ENCODE results near the gene ASMTL. TPM values are rescaled to one million over a fixed set of nuclear protein-coding genes. Genes with fewer than 3 reads are reported as not detected.
"Not testable (repeated sequence)": the region's sequence is repeated elsewhere in the genome, so short reads cannot be mapped to it uniquely, and the experiment has no call there.

ASMTL gene
- polyA plus RNA-seq, 3 donors, result 36.6 to 54.7 (median 49.3) TPM

DNA sequence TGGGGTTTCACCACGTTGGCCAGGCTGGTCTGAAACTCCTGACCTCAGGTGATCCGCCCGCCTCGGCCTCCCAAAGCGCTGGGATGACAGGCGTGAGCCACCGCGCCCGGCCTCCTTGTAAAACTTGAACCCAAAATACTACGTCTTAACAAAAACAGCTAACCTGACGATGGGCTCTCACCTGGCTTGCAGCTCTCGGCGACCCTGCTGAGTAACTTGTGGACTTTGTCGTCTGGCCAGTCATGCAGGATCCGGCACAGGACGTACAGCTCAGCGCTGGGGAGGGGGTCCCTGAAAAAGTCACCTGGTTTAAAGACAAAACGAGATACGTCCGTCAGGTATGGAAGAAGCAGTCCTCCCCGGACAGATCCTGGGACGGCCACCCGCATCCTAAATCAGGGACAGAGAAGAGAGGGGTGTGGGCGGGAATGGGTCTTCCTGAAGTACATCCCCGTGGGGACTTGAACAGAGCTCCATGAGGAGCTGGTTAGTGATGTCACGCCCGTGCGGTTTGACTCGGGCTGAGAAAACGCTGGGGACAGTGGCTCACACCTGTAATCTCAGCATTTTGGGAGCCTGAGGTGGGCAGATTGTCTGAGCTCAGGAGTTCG, 40.1 kb downstream of the ASMTL start:
- no peak for DNase-seq

DNA sequence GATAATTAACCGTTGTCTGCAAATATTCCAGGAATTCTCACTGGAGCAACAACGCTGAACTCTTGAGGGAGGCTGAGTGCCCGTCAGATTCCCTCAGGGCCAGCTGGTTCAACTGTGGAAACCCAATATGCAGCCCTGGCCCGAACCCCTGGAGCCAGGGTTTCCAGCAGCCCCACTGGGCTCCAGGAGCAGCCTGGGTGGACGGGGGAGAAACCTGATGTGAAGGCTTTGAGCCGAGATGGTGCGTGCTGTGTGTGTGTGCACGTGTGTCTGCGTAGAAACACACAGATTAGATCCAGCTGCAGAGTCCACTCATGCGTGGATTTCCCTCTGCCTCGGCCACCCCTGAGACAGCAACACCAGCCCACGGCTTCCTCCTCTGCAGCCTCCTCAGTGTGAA, 41.4 kb downstream of the ASMTL start:
- DNase-seq, result peak; percentile 52

- no peak for DNase-seq
Observed at GRCh38 chrX:1407035-1407434, 45.7 kb downstream of the ASMTL start.

DNA sequence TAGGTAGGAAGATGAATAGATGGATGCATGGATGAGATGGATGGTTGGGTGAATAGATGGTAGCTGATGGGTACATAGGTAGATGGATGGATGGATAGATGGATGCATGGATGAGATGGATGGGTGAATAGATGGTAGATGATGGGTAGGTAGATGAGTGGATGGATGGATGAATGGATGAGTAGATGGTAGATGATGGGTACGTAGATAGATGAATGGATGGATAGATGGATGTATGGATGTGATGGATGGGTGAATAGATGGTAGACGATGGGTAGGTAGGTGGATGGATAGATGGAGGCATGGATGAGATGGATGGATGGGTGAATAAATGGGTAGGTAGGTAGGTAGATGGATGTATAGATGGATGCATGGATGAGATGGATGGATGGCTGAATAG, 46.9 kb downstream of the ASMTL start:
- not testable (repeated sequence) for DNase-seq

DNA sequence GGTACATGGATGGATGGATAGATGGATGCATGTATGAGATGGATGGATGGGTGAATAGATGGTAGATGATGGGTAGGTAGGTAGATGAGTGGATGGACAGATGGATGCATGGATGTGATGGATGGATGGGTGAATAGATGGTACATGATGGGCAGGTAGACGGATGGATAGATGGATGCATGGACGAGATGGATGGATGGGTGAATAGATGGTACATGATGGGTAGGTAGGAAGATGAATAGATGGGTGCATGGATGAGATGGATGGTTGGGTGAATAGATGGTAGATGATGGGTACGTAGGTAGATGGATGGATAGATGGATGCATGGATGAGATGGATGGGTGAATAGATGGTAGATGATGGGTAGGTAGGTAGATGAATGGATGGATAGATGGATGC, 48.8 kb downstream of the ASMTL start:
- not testable (repeated sequence) for DNase-seq

DNA sequence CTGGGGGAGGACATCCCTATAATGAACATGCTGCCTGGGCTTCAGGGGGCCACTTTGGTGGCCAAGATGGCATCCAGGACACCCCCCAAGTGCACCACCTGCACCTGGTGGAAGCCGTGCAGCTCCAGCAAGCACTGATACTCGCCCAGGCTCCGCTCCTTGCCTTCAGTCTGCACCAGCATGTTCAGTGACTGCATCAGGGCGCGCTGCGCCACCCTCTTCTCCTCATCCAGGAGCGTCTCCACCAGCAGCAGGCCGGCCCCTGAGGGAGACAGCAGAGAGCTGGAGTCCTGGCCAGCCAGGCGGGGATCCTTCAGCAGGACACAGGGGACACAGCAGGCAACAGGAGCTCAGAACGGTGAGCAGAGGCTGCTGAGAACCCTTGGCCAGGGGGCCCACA, 49.5 kb downstream of the ASMTL start:
- no peak for DNase-seq

DNA sequence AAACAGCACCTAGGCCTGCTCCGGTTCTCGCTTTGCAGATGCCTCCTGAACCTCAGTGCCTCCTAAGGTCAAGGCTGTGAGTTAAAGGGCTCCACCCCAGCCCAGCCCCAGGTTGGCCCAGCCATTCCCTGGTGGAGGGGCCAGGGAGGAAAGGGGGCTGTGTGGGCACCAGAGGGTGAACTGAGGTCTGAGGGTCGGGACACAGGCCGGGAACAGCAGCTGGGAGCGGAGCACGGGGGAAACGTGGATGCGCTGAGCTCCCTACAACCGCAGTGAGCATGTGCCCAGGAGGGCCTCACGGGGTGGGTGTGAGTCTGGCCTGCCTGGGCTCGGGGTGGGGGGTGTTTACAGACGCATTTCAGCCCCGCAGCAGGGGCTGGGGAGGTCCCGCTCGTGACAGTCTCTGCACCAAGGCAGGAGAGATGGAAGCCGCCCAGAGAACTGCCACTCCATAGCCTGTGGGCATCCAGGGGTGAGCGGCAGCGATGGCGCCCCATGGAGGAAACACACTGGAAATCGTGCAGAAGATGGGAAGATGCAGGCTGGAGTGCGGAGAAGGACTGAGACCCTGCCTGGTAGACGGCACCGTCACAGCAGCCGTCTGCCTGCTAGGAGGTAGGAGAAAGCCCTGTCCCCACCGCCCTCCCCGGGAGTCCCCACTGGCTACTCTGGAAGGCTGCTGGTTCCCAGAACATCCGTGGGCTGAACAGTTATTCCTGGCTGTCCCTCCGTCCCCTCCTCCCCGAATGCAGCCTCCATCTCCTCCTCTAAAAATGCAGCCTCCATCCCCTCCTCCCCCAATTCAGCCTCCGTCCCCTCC, 50.9 kb downstream of the ASMTL start:
- DNase-seq, result no peak

GRCh38 chrX:1400742-1401471, 51.8 kb downstream of the ASMTL start:
- no peak for DNase-seq

GRCh38 chrX:1400049-1400448, 52.7 kb downstream of the ASMTL start:
- DNase-seq, result no peak

DNA sequence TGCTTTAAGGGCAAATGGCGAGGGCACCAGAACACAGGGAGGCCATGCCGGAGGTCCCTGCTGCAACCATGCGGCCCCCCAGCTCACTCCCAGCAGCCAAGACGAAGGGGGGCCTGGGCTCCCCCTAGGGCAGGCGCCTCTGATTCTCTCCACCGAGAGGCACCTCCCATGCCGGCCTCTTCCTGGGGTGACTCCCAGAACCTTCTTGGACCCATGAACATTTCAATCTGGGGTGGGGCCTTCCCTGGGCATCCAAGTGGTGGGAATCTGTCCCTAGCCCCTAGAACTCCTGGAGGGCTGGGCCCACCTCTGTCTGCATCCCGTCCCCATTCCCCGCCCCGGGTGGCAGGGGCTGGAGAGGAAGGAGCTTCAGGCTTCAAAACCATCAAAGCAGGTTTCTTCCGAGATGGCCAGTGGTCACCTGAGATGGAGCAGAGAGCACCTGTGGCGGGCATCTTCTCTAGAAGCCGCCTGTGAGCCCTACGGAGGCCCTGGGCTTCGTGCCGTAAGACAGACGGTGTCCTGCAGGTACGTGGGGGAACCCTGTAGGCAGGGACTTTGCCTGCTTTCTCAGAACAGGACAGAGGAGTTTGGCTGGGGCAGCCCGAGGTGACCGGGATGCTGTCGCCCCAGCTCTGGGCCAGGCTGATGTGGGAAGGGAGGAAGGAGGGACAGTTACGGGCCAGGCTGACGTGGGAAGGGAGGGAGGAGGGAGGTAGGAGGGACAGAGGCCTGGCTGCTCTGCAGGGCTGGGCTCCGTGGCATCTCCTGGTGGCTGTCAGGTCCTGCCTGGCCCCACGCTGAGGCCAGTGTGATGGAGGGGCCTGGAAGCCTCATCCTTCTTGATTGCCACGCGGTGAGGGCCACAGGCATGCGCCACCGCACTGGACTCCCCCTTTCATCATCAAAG, 54.0 kb downstream of the ASMTL start:
- no peak for DNase-seq

GRCh38 chrX:1397441-1398270, 55.1 kb downstream of the ASMTL start:
- no peak for DNase-seq

- no peak for DNase-seq
Observed at GRCh38 chrX:1397001-1397400, 55.7 kb downstream of the ASMTL start.

- DNase-seq, result no peak
Observed at GRCh38 chrX:1395646-1396216, 57.0 kb downstream of the ASMTL start.

DNA sequence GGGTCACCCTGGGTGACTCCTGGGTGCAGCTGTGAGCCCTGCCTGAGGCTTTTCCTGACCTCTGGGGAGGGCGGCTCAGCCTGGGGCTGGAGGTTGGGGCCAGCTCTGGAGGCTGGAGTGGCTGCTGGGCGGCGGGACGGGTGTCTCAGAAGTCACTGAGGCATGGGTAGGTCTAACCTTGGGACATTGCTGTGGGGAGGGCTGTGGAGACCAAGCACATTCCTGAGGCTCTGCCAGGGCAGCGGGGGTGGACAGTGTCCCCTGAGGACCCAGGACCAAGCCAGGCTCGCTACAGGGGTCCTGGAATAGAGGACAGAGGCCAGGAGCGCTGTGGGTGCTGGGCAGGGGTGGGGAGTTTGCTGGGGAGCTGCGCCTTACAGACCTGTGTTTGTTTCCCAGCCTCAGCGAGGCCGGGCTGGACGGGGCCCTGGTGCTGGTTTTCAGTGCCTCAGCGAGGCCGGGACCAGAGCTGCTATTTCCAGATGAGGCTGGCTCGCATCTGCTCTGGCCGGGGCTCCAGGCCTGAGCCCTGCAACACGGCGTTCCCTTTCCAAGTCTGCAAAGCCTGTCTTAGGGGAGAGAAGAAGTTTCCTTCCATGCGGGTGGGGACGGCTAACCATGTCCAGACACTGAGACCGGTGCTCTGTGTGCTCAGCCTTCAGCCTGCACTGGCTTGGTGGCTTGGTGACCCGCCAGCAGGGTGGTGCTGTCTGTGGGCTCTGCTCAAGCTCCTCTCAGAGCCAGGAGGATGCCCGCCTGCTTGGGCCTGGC, 57.8 kb downstream of the ASMTL start:
- no peak for DNase-seq

GRCh38 chrX:1393871-1394615, 58.7 kb downstream of the ASMTL start:
- no peak for DNase-seq

DNA sequence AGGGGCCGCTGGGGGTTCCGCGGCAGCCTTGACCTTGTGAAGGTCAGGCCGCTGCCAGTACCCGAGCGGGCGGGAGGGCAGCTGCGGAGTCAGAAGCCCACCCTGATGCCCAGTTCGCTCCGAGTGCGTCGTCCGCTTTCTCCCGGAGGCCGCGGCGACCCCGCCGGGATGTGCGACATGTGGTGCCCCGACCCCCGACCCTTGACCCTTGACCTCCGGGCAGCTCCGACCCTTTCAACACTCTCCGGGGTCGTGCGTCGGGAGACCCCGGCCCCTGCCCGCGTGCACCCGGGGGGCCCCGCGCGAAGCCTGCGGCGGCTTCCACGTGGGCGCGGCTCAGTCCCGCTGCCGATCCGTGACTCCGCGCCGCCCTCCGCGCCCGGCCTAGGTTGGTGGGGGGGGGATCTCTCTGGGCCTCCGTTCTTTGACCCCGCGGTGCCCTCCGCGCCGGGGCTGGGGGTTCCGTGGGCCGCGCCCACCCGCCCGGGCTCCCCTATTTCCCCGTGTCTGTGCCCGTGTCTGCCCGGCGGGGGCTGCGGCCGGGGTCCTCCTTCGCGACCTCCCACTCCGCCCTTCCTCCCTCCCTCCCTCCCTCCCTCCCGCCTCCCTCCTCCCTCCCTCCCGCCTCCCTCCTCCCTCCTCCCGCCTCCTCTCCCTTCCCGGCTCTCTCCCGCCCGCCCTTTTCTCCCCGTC, 60.2 kb downstream of the ASMTL start:
- peak; percentile 72 for DNase-seq

- DNase-seq, result peak; percentile 97
Observed at GRCh38 chrX:1391707-1392375, 60.9 kb downstream of the ASMTL start, which contains the start of gene SLC25A6. SLC25A6 (minus strand) TSS chrX:1392113; CDS start chrX:1392009, 104 bp downstream.

DNA sequence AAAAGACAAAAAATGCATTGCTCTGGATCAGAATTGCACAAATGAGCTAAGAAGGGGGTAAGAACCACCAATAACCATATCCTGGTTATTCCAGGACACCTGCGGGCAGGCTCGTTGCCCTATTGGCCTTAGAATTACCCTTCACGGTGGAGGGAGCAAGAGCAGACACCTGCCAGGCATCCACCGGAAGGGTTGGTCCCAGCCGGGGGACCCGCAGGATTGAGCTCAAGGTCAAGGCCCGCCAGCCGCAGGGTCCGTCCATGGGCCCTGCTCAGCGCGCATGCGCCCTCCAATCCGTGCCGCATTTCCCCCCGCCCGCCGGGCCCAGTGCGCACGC, 61.4 kb downstream of the ASMTL start:
- DNase-seq, result no peak

All from renal pelvis (tissue), 4 donors.